Measurements from ENCODE around the gene CDCA4. TPM values are rescaled to one million over a fixed set of nuclear protein-coding genes. Genes with fewer than 3 reads are reported as not detected.
A peak's percentile ranks its signal among the peaks of the same experiment; 100 is the strongest.
"Not testable (repeated sequence)": the region's sequence is repeated elsewhere in the genome, so short reads cannot be mapped to it uniquely, and the experiment has no call there.

The CDCA4 gene
- polyA plus RNA-seq, 1 donor = 18.2 TPM

GRCh38 chr14:105056303-105056831, 35.5 kb upstream of the CDCA4 start:
- no peak for DNase-seq

DNA sequence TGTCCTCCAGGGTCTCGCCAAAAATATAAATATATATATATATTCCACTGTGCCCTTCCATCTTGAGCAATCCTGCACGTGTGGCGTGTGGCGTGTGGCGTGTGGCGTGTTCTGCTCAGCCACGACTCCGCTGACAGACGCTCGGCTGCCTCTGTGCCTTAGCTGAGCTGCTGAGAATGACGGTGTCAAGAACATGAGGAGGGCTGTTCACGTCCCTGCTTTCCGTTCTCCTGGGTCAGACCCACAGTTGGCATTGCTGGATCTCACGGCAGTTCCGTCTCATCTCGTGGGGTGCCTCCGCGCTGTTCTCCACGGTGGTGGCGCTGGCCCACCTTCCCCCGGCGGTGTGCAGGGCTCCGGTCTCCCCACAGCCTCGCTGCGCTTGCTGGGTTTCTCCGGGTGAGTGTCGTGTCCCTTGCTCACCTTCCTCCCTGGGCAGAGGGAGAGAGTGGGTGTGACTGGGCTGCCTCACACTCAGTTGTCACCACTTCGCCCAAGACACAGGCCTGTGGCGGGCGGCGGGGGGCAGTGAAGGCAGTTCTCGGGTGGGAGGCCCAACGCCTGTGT, 34.9 kb upstream of the CDCA4 start:
- no peak for DNase-seq

DNA sequence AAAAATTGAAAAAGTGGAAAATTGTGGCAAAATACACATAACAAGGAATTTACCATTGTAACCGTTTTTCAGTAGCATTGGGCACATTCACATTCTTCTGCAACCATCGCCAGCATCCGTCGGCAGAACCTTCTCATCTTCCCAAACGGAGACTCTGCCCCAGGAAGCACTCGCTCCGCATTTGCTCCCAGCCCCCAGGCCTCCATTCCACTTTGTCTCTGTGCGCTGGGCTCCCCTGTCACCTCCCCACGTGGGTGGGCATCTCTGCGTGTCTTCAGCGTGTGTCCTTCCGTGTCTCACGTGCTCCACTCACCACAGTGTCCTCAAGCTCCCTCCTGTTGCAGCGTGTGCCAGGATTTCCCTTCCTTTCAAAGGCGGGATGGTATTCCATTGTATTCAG, 34.5 kb upstream of the CDCA4 start:
- DNase-seq = no peak

GRCh38 chr14:105053996-105054395, 33.1 kb upstream of the CDCA4 start:
- DNase-seq = no peak

GRCh38 chr14:105053421-105053820, 32.5 kb upstream of the CDCA4 start:
- DNase-seq = no peak

- no peak for DNase-seq
These were observed 31.2 kb upstream of the CDCA4 start for GRCh38 chr14:105052110-105052458.

GRCh38 chr14:105051182-105052109, 30.6 kb upstream of the CDCA4 start:
- no peak for DNase-seq

DNA sequence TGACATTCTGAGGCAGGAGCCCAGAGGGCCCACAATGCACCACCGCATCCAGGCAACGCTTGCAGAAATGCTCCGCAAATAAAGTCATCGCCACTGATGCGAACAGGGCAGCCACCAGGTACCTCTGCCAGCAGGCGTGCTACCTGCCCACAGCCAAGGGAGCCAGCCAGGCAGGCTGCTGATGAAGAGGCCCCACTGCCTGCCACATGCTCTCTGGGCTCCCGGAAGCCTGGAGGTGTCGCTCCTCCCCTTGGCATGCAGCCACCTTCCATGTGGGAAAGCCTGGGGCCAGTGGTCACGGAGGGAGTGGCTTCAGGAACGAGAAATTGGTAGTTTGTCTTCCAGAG, 29.6 kb upstream of the CDCA4 start:
- DNase-seq = no peak

DNA sequence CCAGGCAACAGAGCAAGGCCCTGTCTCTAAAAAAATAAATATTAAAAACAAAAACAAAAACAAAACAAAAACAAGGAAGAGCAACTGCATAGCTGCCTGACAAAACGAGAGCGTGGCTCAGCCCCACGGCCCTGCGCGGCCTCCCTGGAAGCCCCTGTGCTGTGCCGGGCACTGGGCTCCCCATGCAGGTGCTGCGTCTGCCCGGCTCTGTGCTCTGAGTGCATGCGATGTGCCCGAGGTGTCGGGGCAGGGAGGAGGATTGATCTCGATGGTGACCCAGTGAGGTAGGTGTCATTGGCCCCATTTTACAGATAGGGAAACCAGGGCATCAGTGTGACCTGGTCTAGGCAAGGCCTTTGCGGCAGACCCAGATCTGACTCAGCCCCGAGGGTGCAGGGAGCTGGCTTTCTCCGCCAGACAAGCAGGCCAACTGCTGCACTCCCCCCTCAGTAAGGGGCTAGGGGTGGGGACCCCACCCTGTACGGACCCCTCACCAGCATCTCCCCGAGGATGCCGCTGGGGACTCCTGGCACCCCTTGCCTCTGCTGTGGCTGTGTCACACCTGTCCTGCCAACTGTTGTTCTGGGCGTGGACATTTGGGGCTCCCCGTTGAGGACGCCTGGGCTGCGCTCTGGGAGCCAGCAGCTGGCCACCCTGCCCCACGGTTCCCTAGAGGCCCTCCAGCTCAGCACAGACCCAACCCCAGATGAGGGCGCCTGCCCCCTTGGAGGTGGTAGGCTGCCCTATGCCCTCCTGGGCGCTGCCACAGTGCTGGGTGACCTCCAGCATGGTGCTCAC, 29.1 kb upstream of the CDCA4 start:
- DNase-seq = no peak

DNA sequence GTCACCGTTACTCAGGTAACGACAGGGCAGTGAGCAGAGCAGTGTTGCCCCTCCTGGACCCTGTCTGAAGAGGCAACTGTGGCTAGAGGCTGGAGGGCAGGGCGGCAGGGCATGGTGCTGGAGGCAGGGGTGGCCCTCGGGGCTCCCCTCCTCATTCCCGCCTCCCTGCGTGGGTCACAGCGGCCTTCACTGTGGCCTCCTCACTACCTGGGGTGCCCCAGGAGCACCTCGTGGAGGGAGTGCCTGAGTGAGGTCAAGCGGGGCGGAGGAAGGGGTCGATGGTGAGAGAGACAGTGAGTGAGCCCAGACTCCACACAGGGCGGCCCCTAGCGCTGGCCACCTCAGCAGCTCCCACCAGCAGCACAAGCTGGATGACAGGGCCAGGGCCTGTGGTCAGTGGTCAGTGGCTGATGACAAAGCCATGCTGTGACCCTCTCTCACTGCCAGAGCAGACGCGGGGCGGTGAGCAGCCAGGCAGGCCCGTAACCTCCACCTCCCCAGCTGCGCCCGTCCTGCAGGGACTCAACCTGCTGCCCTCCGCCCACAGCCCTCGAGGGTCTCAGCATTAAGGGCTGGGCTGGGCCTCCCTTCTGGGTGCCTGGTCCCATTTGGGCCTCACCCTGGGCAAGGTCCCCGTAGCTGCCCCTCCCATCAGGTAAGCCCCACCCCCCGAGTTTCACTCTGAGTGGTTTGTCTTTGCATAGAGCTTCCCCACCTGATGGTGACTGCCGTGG, 26.6 kb upstream of the CDCA4 start:
- DNase-seq = no peak

DNA sequence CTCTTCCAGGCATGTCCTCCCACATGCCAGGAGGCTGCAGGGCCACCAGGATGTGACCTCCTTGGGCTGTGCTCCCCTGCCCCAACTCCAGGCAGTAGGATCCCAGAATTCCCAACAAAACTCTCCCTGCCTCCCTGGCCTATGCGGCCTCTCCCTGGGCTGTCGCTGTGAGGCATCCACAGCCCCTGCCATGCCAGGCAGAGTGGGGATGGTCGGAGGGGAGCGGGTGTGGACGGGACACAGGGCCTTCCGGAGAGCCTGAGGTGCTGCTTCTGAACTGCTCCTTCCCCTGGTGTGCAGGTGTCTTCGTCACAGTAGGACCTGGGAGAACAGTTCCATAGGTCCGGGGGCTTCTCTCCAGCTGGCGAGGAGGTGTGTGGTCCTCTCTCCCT, 26.0 kb upstream of the CDCA4 start:
- no peak for DNase-seq

GRCh38 chr14:105045710-105046326, 24.9 kb upstream of the CDCA4 start:
- DNase-seq = peak; percentile 90

- no peak for DNase-seq
These were observed 22.8 kb upstream of the CDCA4 start for GRCh38 chr14:105043641-105044040.

- no peak for DNase-seq
These were observed 21.9 kb upstream of the CDCA4 start for GRCh38 chr14:105042813-105043212.

DNA sequence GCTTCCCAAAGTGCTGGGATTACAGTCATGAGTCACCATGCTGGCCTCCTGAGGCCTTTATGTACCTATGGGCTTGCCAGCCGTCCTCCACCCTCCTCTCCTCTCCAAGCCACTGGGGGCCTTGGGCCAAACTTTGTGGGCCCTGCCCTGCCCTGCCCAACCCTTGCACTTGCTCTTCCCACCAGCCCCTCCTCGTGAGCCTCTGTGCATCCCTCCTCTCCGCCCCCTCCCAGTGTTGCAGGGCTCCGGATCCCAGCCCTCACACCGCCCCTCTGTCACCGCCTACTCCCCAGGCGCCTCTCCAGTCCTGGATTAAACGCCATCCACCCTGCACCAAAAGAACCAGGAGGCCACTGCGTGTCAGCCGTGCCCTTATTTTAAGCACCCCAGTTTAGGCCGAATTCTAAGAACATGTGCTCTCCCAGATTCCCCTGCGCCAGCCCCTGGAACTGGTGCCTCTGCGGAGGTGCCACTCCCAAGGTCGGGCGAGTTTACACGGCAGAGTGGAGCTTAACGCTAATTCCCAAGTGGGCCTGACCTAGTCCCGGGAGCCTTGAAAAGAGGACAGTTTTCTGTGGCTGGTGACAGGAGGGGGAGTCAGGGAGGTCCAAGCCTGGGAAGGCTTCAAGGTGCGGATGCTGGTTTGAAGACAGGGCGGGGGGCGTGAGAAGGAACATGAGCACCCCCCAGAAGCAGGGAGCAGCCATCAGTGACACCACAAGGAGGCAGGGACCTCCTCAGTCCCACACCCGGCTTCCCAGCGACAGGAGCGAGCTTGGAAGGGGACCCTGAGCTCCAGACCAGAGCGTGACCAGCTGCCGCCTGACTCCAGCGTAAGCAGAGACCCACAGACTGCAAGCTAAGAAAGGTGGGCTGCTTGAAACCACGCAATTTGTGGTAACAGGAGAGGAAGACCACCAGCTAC, 21.2 kb upstream of the CDCA4 start:
- no peak for DNase-seq

DNA sequence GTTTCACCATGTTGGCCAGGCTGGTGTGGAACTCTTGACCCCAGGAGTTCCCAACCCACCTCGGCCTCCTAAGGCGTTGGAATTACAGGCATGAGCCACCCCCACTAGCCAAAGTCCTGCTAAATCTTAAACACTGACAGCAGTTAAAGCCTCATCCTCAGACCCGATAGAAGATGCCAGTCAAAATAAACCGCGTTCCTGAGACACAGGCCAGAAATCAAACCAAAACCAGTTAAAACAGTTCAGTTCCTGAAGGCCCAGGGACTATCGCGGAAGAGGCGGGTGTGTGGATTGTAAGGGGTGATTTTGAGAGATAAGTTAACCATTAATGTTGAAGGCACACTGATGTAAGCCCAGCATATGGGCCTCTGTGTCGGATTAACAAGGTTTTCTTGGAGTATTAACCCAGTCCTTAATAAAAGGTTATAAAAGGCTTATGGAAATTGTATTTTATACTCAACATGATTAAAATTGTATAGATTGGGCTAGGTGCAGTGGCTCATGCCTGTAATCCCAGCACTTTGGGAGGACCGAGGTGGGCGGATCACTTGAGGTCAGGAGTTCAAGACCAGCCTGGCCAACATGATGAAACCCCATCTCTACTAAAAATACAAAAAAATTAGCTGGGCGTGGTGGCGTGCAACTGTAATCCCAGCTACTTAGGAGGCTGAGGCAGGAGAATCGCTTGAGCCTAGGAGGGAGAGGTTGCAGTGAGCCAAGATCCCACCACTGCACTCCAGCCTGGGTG, 18.7 kb upstream of the CDCA4 start:
- no peak for DNase-seq

GRCh38 chr14:105035616-105036015, 14.7 kb upstream of the CDCA4 start:
- DNase-seq = not testable (repeated sequence)

GRCh38 chr14:105034315-105035039, 13.6 kb upstream of the CDCA4 start:
- no peak for DNase-seq

DNA sequence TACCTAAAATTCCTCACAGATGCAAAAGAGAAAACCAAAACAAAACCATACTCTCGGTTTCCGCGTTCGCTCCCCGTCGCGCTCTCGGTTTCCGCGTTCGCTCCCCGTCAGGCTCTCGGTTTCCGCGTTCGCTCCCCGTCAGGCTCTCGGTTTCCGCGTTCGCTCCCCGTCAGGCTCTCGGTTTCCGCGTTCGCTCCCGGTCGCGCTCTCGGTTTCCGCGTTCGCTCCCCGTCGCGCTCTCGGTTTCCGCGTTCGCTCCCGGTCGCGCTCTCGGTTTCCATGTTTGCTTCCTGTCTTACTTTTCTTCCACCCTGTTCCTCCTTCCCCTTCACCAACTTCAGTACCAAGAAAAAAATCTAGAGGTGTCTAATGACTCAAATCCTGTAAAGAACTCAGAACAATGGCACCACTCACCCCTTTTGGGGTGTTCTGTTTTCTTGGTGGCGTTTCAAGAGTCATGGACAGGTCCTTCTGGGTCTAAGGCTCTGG, 12.6 kb upstream of the CDCA4 start:
- DNase-seq = not testable (repeated sequence)

Measured in hindlimb muscle (tissue), 1 donor.